A549 (cell line): ENCODE data around the gene OR56A3. TPM values are rescaled to one million over a fixed set of nuclear protein-coding genes. Genes with fewer than 3 reads are reported as not detected.

Experiments used
- ATAC-seq, 2 experiments: fragments of 200-7000 bp in 1 of 2; fragments of >200 bp in 1 of 2; cut with Nextera tagmentation in 1 of 2; cut with Tn5 transposase in 1 of 2; 3 replicates each; pipeline versions ENCODE4 v1.8.0 to v1.9.1; 2018 to 2020; ENCODE audit warnings: mild to moderate bottlenecking in 1 of 2, moderate library complexity in 1 of 2
- CTCF ChIA-PET: fragments of 300-600 bp; sonication (Branson Sonifier 250); formaldehyde crosslinking; extraction: SDS; loops from one replicate; lab custom pipeline; 2021; ENCODE audit warnings: antibody characterized with exemption, inconsistent platforms; lab: Yijun Ruan, JAX
- POLR2A ChIA-PET: fragments of 350-600 bp; formaldehyde crosslinking; extraction: SDS; loops from one replicate; lab custom pipeline; 2021; ENCODE audit warnings: antibody characterized with exemption, inconsistent platforms; lab: Yijun Ruan, JAX
- DNase-seq, 2 experiments: peaks; one replicate each; pipeline versions ENCODE4 v3.0.0 to v3.0.0-alpha.2; 2011 to 2016; ENCODE audit warnings: low read depth in 1 of 2, low spot score in 1 of 2
- FAIRE-seq: peaks from 2 replicates; lab custom pipeline; 2011; peaks lifted over from hg19 to GRCh38; lab: Jason Lieb, UNC
- H3K27ac ChIP-seq, 2 experiments: fragments of >200 bp; sonication (Bioruptor Twin); formaldehyde crosslinking; 3 replicates each; pipeline ENCODE4 v1.5.1; 2016 to 2017
- H3K4me1 ChIP-seq: fragments of >200 bp; sonication (Bioruptor Twin); formaldehyde crosslinking; 3 replicates; pipeline ENCODE4 v1.6.1; 2016
- H3K4me2 ChIP-seq: fragments of >200 bp; sonication (Bioruptor Twin); formaldehyde crosslinking; 3 replicates; pipeline ENCODE4 v1.6.1; 2016
- H3K4me3 ChIP-seq: fragments of >200 bp; sonication (Bioruptor Twin); formaldehyde crosslinking; 3 replicates; pipeline ENCODE4 v1.5.1; 2016
- H3K9me3 ChIP-seq: fragments of >200 bp; sonication (Bioruptor Twin); formaldehyde crosslinking; 3 replicates; pipeline ENCODE4 v1.6.1; 2016
- ATOH8 ChIP-seq: fragments of 250-450 bp; sonication (Bioruptor Pico); IDR thresholded peaks from 2 replicates; pipeline ENCODE4 v1.5.0; 2020; ENCODE audit warnings: low read depth, mild to moderate bottlenecking, moderate library complexity
- BCL3 ChIP-seq: fragments of >200 bp; sonication (Bioruptor Twin); formaldehyde crosslinking; IDR thresholded peaks from 3 replicates; pipeline ENCODE4 v1.6.1; 2016
- CBX2 ChIP-seq: fragments of 200-600 bp; sonication (generic); IDR thresholded peaks from 2 replicates; pipeline ENCODE4 v1.6.1; 2016; ENCODE audit warnings: low read depth, mild to moderate bottlenecking, borderline replicate concordance
- CBX8 ChIP-seq: fragments of 200-600 bp; sonication (generic); IDR thresholded peaks from 2 replicates; pipeline ENCODE4 v1.6.1; 2016
- CEBPB ChIP-seq, 2 experiments: fragments of >200 bp in 1 of 2; sonication (Bioruptor Twin) in 1 of 2; formaldehyde crosslinking in 1 of 2; IDR thresholded peaks; 2 replicates each; pipeline ENCODE4 v1.6.1; 2012 to 2016
- E2F6 ChIP-seq: IDR thresholded peaks from 2 replicates; pipeline ENCODE4 v1.6.1; 2012; ENCODE audit warnings: low read depth, borderline replicate concordance
- ELK1 ChIP-seq: fragments of 150-350 bp; IDR thresholded peaks from 2 replicates; pipeline ENCODE4 v1.6.1; 2014; ENCODE audit warnings: low read depth, mild to moderate bottlenecking, low read length
- ESRRA ChIP-seq: fragments of 150-350 bp; IDR thresholded peaks from 2 replicates; pipeline ENCODE4 v1.6.1; 2014; ENCODE audit warnings: mild to moderate bottlenecking, low read length, borderline replicate concordance
- FOSB ChIP-seq: fragments of 250-450 bp; sonication (Bioruptor Pico); IDR thresholded peaks from 2 replicates; pipeline ENCODE4 v1.5.0; 2020; ENCODE audit warnings: mild to moderate bottlenecking, moderate library complexity
- FOXS1 ChIP-seq: fragments of 250-450 bp; sonication (Bioruptor Pico); IDR thresholded peaks from 2 replicates; pipeline ENCODE4 v1.5.0; 2020; ENCODE audit warnings: mild to moderate bottlenecking, moderate library complexity
- HOXA7 ChIP-seq: fragments of 250-450 bp; sonication (Bioruptor Pico); IDR thresholded peaks from 2 replicates; pipeline ENCODE4 v1.5.0; 2020; ENCODE audit warnings: mild to moderate bottlenecking, moderate library complexity
- HOXB13 ChIP-seq: fragments of 250-450 bp; sonication (Bioruptor Pico); IDR thresholded peaks from 2 replicates; pipeline ENCODE4 v1.5.0; 2020; ENCODE audit warnings: low read depth, mild to moderate bottlenecking, moderate library complexity
- HOXB5 ChIP-seq: fragments of 250-450 bp; sonication (Bioruptor Pico); IDR thresholded peaks from 2 replicates; pipeline ENCODE4 v1.5.0; 2020; ENCODE audit warnings: mild to moderate bottlenecking, moderate library complexity
- JUN ChIP-seq, 2 experiments: fragments of >200 bp; sonication (Bioruptor Twin); formaldehyde crosslinking; IDR thresholded peaks; 2 replicates in 1 of 2; 3 replicates in 1 of 2; pipeline ENCODE4 v1.6.1; 2016 to 2017
- KDM5A ChIP-seq: fragments of 200-600 bp; sonication (generic); IDR thresholded peaks from 2 replicates; pipeline ENCODE4 v1.6.1; 2016; ENCODE audit warnings: antibody characterized with exemption, mild to moderate bottlenecking
- MAFK ChIP-seq: fragments of 450-650 bp; IDR thresholded peaks from 2 replicates; pipeline ENCODE4 v1.6.1; 2014; ENCODE audit not compliant: partially characterized antibody
- MYC ChIP-seq: IDR thresholded peaks from 2 replicates; pipeline ENCODE4 v1.6.1; 2012; ENCODE audit warnings: mild to moderate bottlenecking, inconsistent platforms, low read length, improper control_type of control experiment, borderline replicate concordance
- NFE2L2 ChIP-seq: fragments of 150-350 bp; conservative IDR thresholded peaks from 2 replicates; pipeline ENCODE4 v1.6.1; 2014; ENCODE audit warnings: low read length
- NR3C1 ChIP-seq: fragments of >200 bp; sonication (Bioruptor Twin); formaldehyde crosslinking; IDR thresholded peaks from 3 replicates; pipeline ENCODE4 v1.6.1; 2017
- PHF8 ChIP-seq: fragments of 200-600 bp; sonication (generic); IDR thresholded peaks from 2 replicates; pipeline ENCODE4 v1.6.1; 2016; ENCODE audit warnings: low read depth, mild to moderate bottlenecking, antibody characterized with exemption, moderate library complexity, borderline replicate concordance
- RCOR1 ChIP-seq: fragments of 150-350 bp; IDR thresholded peaks from 2 replicates; pipeline ENCODE4 v1.6.1; 2014; ENCODE audit warnings: antibody characterized with exemption, low read length, low read depth
- RFX5 ChIP-seq: fragments of 450-650 bp; IDR thresholded peaks from 2 replicates; pipeline ENCODE4 v1.7.1; 2014; ENCODE audit warnings: antibody characterized with exemption, mild to moderate bottlenecking, moderate library complexity
- RNF2 ChIP-seq: fragments of 200-600 bp; sonication (generic); IDR thresholded peaks from 2 replicates; pipeline ENCODE4 v1.6.1; 2016; ENCODE audit warnings: low read depth, mild to moderate bottlenecking, antibody characterized with exemption, moderate library complexity, borderline replicate concordance
- USF2 ChIP-seq: fragments of 450-650 bp; IDR thresholded peaks from 2 replicates; pipeline ENCODE4 v1.6.1; 2014; ENCODE audit warnings: antibody characterized with exemption
- ZC3H11A ChIP-seq: fragments of 450-650 bp; IDR thresholded peaks from 2 replicates; pipeline ENCODE4 v1.6.1; 2014; ENCODE audit warnings: antibody characterized with exemption, mild to moderate bottlenecking
- ZSCAN20 ChIP-seq: fragments of 250-450 bp; sonication (Bioruptor Pico); IDR thresholded peaks from 2 replicates; pipeline ENCODE4 v1.8.0; 2022; ENCODE audit warnings: mild to moderate bottlenecking, moderate library complexity
- WGBS: methylation state at CpG from one replicate; pipeline ENCODE4 v1.1.6; 2017; ENCODE audit errors: missing lambda C conversion rate; 5-methylcytosine and 5-hydroxymethylcytosine counted together
- polyA minus RNA-seq: library from RNA; depleted of rRNA, polyadenylated mRNA; stranded (reverse); fragments of >200 nt; gene quantifications from 2 replicates; pipeline ENCODE4 v1.2.3, GENCODE V29; 2011; rRNA and poly(A)+ RNA removed
- polyA plus RNA-seq, 4 experiments: library from polyadenylated mRNA; depleted of rRNA in 3 of 4; stranded (reverse); fragments of >200 nt; fragmentation: RNase III in 1 of 4; extraction: RNeasy Plus Mini Kit Qiagen cat#74134 plus additional on column Dnase treatment in 1 of 4; gene quantifications; 2 replicates in 3 of 4; 3 replicates in 1 of 4; pipeline ENCODE4 v1.2.3, GENCODE V29; 2011 to 2017

Gene OR56A3
- polyA plus RNA-seq (2011; rRNA removed) (not detected in 2 replicates), polyA plus RNA-seq (2017; fragmentation: RNase III; extraction: RNeasy Plus Mini Kit Qiagen cat#74134 plus additional on column Dnase treatment) (not detected in 3 replicates), polyA minus RNA-seq (not detected in 2 replicates)
- polyA plus RNA-seq (2012; cell fraction: cytosol; rRNA removed): not detected in 2 replicates
- polyA plus RNA-seq (2012; cell fraction: nucleus; rRNA removed): not detected in 2 replicates

GRCh38 chr11:5941951-5942350, at the start of gene OR56A3:
TSS of gene OR56A3 (plus strand) at chr11:5942251. CDS start at chr11:5947347, 5,096 bp downstream.
- no peak for TF ChIP-seq FOXS1
- no peak for TF ChIP-seq ELK1
- TF ChIP-seq NFE2L2: no peak
- no peak for TF ChIP-seq ATOH8 (CRISPR knock-in tag)
- TF ChIP-seq MYC: no peak
- TF ChIP-seq CBX2: no peak
- no peak for TF ChIP-seq NR3C1
- TF ChIP-seq FOSB: no peak
- no peak for TF ChIP-seq RCOR1
- no peak for TF ChIP-seq USF2
- TF ChIP-seq HOXB13 (CRISPR knock-in tag): no peak
- TF ChIP-seq E2F6: no peak
- no peak for TF ChIP-seq KDM5A
- TF ChIP-seq CEBPB (IDR thresholded peaks at IDR 0.05): no peak
- TF ChIP-seq PHF8: no peak
- TF ChIP-seq MAFK: no peak
- TF ChIP-seq ZSCAN20: no peak
- TF ChIP-seq BCL3: no peak
- no peak for TF ChIP-seq JUN (IDR thresholded peaks at IDR 0.05)
- TF ChIP-seq CBX8: no peak
- Histone ChIP-seq H3K4me2 (no peak within 1 kb of the TSS), H3K27ac (no peak within 1 kb of the TSS), H3K9me3 (no peaks in the 10 kb centered on the region; the same call in 2 of the 3 replicates), H3K4me1 (no peaks in the 10 kb centered on the region), H3K4me3 (no peak within 1 kb of the TSS)
- DNase-seq: no peak
- no peak for ATAC-seq
- 21% methylated on average over 3 of the region's 3 CpGs for WGBS
- CTCF ChIA-PET: interaction anchor here (1.5 kb wide), 1 partner anchor 12 kb away, joined by 3 read pairs; no protein-coding TSS in a partner anchor
- FAIRE-seq: no peak
- POLR2A ChIA-PET: no interaction called here

- no peak for FAIRE-seq
- CTCF ChIA-PET: no interaction called here
- Histone ChIP-seq H3K4me1 (no peaks in the 10 kb centered on the region), H3K4me2 (no peak within 1 kb of the TSS), H3K4me3 (no peak within 1 kb of the TSS), H3K9me3 (no peaks in the 10 kb centered on the region), H3K27ac (no peak within 1 kb of the TSS)
- POLR2A ChIA-PET: no interaction called here
- whole genome bisulfite sequencing: 48% methylated on average over 3 of the region's 3 CpGs
- TF ChIP-seq USF2 (no peak), ESRRA (no peak), HOXA7 (no peak), RNF2 (no peak), HOXB5 (no peak), ZSCAN20 (no peak), RFX5 (no peak), PHF8 (no peak), CEBPB (IDR thresholded peaks at IDR 0.05) (no peak), ZC3H11A (no peak)
- ATAC-seq: no peak
- no peak for DNase-seq
Measured at GRCh38 chr11:5892908-5893307, 49.1 kb upstream of the OR56A3 start, which contains the start of gene OR52E5. TSS of gene OR52E5 (plus strand) at chr11:5893208. CDS start at chr11:5900777, 7,569 bp downstream.
